Measurements from ENCODE around the gene UNC5CL. TPM values are rescaled to one million over a fixed set of nuclear protein-coding genes. Genes with fewer than 3 reads are reported as not detected.

The UNC5CL gene
- total RNA-seq, 1 experiment from 2014 or later, result 4.5 TPM

GRCh38 chr6:41000248-41000647, 38.8 kb downstream of the UNC5CL start (continued):
- no peak for TF ChIP-seq ARID4B (CRISPR knock-in tag; IDR thresholded peaks at IDR 0.05; ENCODE audit: borderline replicate concordance)
- TF ChIP-seq FOXP1 (CRISPR knock-in tag; IDR thresholded peaks at IDR 0.05; ENCODE audit: borderline replicate concordance), result no peak
- TF ChIP-seq ZNF317 (CRISPR knock-in tag; IDR thresholded peaks at IDR 0.05; ENCODE audit: borderline replicate concordance, low read depth), result no peak
- no peak for TF ChIP-seq NFYB (CRISPR knock-in tag; conservative IDR thresholded peaks at IDR 0.05; ENCODE audit: low read depth)
- no peak for TF ChIP-seq ETV6 (CRISPR knock-in tag; IDR thresholded peaks at IDR 0.05)
- no peak for TF ChIP-seq IRF2 (CRISPR knock-in tag; IDR thresholded peaks at IDR 0.05; ENCODE audit: borderline replicate concordance, low read depth)

DNA sequence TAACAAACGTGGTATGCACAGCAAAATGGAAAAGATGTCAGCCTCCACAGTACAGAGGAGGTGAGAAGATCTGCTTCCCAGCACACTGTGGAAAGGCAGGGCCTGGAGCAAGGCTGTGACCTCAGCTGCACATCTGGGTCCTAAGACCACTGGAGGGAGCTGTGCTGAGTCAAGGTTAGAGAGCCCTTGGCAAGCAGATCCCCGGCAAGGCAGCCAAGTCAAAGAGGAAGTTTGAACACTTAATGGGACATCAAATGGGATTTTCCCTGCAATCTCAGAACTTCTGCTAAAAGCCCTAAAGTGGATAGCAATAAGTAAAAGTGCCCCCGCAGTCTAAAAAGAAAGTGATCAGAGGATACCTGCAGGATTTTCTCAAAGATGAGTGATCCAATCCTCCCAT, 39.5 kb downstream of the UNC5CL start:
- ATAC-seq, result peak; percentile 76
- H3K36me3 Mint-ChIP-seq, result no peaks in the 10 kb centered on the region

More for the DNA sequence above, 39.5 kb downstream of the UNC5CL start:
- 0 out of 2 replicates have a peak, but pooled peaks cover 4% of the 10 kb centered on the region for H3K9me3 Mint-ChIP-seq
- H3K4me1 Mint-ChIP-seq, result peaks cover 64% of the 10 kb centered on the region
- H3K27me3 Mint-ChIP-seq (ENCODE audit: low read depth), result peaks cover 16% of the 10 kb centered on the region; the same call in 1 of the 2 replicates
- peak overlapping the region; percentile 44; the same call in 1 of the 2 replicates for H3K27ac Mint-ChIP-seq
- peak overlapping the region; percentile 22; the same call in 1 of the 2 replicates for H3K4me3 Mint-ChIP-seq
- ChIA-PET CTCF (interaction anchor here (0.6 to 4.6 kb wide), 20 partner anchors 9 to 112 kb away, joined by 3 to 97 read pairs (median 4); no protein-coding TSS in a partner anchor), POLR2A (interaction anchor here (0.7 kb wide), 1 partner anchor 1917 kb away, joined by 3 read pairs; no protein-coding TSS in a partner anchor)
- DNase-seq (ENCODE audit: low spot score), result peak; percentile 72
- TF ChIP-seq GRHL2 (CRISPR knock-in tag; IDR thresholded peaks at IDR 0.05; ENCODE audit: insufficient replicate concordance, severe bottlenecking) (no peak), IRF1 (CRISPR knock-in tag; IDR thresholded peaks at IDR 0.05) (no peak), ATF3 (CRISPR knock-in tag; conservative IDR thresholded peaks at IDR 0.05) (no peak), ZNF425 (CRISPR knock-in tag; conservative IDR thresholded peaks at IDR 0.05) (no peak), ZNF219 (CRISPR knock-in tag; IDR thresholded peaks at IDR 0.05; ENCODE audit: borderline replicate concordance) (no peak), ZNF396 (CRISPR knock-in tag; IDR thresholded peaks at IDR 0.05; ENCODE audit: borderline replicate concordance) (no peak), ZNF281 (CRISPR knock-in tag; IDR thresholded peaks at IDR 0.05) (no peak)
- TF ChIP-seq, protein P1, sequence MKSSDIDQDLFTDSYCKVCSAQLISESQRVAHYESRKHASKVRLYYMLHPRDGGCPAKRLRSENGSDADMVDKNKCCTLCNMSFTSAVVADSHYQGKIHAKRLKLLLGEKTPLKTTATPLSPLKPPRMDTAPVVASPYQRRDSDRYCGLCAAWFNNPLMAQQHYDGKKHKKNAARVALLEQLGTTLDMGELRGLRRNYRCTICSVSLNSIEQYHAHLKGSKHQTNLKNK (CRISPR knock-in tag; IDR thresholded peaks at IDR 0.05), result no peak
- TF ChIP-seq, protein P2, sequence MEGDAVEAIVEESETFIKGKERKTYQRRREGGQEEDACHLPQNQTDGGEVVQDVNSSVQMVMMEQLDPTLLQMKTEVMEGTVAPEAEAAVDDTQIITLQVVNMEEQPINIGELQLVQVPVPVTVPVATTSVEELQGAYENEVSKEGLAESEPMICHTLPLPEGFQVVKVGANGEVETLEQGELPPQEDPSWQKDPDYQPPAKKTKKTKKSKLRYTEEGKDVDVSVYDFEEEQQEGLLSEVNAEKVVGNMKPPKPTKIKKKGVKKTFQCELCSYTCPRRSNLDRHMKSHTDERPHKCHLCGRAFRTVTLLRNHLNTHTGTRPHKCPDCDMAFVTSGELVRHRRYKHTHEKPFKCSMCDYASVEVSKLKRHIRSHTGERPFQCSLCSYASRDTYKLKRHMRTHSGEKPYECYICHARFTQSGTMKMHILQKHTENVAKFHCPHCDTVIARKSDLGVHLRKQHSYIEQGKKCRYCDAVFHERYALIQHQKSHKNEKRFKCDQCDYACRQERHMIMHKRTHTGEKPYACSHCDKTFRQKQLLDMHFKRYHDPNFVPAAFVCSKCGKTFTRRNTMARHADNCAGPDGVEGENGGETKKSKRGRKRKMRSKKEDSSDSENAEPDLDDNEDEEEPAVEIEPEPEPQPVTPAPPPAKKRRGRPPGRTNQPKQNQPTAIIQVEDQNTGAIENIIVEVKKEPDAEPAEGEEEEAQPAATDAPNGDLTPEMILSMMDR (IDR thresholded peaks at IDR 0.05), result no peak
- TF ChIP-seq, protein P3, sequence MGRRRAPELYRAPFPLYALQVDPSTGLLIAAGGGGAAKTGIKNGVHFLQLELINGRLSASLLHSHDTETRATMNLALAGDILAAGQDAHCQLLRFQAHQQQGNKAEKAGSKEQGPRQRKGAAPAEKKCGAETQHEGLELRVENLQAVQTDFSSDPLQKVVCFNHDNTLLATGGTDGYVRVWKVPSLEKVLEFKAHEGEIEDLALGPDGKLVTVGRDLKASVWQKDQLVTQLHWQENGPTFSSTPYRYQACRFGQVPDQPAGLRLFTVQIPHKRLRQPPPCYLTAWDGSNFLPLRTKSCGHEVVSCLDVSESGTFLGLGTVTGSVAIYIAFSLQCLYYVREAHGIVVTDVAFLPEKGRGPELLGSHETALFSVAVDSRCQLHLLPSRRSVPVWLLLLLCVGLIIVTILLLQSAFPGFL (CRISPR knock-in tag; IDR thresholded peaks at IDR 0.05; ENCODE audit: borderline replicate concordance), result no peak

Data from WTC11 (cell line).